Tongue (tissue), 2 donors: ENCODE data around the gene LYPD8. TPM values are rescaled to one million over a fixed set of nuclear protein-coding genes. Genes with fewer than 3 reads are reported as not detected.
"Not testable (repeated sequence)": the region's sequence is repeated elsewhere in the genome, so short reads cannot be mapped to it uniquely, and the experiment has no call there.

ENCODE experiments used
- DNase-seq: peaks from one replicate; pipeline ENCODE4 v3.0.0-alpha.2; 2015
- total RNA-seq: library from RNA; depleted of rRNA; stranded (reverse); fragments of >200 nt; gene quantifications from one replicate; pipeline ENCODE4 v1.2.3, GENCODE V29; 2014

The LYPD8 gene, protein sequence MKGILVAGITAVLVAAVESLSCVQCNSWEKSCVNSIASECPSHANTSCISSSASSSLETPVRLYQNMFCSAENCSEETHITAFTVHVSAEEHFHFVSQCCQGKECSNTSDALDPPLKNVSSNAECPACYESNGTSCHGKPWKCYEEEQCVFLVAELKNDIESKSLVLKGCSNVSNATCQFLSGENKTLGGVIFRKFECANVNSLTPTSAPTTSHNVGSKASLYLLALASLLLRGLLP
- not detected for total RNA-seq

DNA sequence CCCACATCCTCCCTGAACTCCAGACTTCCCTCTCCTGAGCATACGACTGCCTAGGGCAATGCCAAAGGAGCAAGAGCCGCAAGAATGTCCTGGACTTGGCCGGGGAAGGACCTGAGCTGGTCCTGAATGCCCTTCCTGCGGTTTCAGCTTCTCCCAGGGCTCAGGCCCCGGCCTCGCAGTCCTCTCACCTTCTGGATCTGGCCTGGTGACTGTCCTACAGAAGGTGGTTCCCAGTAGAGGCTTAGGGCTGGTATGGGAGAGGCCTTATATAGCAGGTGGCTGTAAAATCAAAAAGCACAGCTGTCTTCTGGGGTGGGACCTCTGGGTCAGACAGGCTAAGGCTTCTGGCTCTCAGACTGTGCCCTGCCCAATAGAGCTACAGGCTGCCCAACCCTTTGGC lies at the start of gene LYPD8:
Gene LYPD8 (minus strand): TSS at position 243 of the 400 bp plus-strand sequence. CDS start 4,678 bp downstream, outside the sequence.
- DNase-seq, result no peak

DNA sequence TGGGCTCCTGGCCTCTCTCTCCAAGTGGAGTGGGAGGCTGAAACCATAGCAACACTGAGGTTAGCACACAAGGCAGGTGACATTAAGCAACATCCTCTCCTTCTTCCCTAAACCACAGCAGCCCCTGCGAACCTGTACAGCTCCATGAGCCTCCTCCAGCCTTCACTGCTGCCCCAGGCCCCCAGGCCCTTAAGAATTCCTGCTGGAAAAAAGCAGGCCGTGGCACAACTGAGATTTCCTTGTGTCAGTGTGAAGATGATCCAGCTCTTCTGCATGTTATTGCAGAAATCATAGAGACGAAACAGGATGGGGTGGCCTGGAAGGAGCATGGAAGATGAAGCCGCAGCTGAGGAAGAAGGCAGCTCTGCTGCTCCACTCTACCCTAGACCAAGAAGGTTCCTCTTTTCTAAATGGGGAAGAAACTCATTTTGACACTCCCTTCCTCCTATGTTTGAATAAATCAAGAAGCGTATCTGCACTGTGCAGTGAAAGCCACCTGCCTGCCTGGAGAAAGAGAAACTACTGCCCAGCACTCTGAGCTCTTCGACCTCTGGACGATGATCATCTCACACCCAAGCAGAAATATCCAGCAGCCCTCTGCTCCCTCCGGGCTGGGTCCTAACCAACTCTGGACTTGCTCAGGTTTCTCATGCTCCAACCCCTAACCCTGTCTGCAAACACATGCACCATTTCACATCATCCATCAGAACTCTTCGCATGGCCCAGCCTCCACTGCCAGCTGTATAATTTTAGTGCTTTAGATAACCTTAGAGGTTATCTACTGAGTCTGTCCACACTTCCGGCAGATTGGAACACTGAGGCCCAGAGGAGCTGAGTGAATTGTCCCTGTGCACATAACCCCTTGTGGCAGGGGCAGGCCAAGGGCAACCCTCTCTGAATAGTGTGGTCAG lies 49.5 kb upstream of the LYPD8 start:
- DNase-seq, result no peak

DNA sequence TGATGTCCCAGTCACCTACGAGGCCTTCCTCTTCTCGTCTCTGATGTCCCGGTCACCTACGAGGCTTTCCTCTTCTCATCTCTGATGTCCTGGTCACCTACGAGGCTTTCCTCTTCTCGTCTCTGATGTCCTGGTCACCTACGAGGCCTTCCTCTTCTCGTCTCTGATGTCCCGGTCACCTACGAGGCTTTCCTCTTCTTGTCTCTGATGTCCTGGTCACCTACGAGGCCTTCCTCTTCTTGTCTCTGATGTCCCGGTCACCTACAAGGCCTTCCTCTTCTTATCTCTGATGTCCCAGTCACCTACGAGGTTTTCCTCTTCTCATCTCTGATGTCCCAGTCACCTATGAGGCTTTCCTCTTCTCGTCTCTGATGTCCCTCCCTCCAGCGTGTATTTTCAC lies 47.9 kb upstream of the LYPD8 start:
- not testable (repeated sequence) for DNase-seq

DNA sequence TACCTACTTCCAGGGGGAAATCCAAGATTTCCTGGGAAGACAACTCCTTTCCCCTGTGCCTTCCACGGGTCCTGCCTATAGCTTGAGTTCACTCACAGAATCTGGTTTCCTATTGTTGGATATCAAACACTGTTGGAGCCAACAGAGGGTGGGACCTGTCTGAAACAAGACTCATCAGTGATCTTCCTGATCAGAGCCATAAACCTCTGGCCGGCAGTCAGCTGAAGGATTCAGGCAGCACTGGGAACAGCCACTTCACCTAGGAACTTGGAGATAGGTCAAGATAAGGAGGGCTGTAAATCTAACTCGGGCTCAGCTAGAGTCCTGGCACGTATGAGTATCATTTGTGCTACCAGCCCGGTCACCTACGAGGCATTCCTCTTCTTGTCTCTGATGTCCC lies 46.9 kb upstream of the LYPD8 start:
- no peak for DNase-seq

DNA sequence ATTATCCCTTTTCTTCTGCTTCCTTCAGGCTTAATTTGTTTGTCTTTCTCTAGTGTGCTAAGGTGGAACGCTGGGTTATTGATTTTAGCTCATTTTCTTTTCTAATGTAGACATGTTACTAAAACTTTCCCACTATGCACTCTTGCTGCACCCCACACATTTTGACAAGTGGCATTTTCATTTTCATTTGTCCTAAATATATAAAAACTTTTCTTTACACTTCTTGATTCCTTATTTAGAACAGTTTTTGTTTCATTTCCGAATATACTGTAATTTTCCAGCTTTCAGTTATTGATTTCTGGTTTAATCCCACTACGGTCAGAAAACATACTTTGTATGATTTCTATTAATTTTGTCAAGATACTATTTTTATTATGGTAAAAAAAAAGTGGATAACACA lies 44.9 kb upstream of the LYPD8 start:
- DNase-seq, result no peak

DNA sequence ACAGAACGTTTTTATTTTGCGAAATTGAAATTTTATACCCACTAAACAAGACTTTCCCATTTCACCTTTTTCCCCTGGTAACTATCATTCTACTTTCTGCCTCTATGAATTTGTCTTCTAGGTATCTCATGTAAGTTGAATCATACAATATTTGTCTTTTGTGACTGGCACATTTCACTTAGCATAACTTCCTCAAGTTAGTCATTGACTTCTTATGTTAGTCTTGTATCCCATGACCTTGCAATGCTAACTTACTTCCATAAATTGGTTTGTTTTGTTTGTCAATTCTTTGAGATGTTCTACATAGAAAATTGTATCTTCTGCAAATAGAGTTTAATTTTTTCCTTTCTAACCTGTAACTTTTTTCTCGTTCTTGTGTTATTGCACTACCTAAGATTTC lies 43.2 kb upstream of the LYPD8 start:
- no peak for DNase-seq

DNA sequence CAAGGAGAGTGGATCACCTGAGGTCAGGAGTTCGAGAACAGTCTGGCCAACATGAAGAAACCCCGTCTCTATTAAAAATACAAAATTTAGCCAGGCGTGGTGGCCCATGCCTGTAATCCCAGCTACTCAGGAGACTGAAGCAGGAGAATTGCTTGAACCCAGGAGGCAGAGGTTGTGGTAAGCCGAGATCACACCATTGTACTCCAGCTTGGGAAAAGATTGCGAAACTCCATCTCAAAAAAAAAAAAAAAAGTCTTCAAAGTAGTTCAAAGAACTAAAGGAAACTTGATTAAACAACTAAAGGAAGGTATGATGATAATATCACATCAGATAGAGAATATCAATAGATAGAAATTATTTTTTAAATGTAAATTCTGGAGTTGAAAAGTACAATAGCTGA lies 39.1 kb upstream of the LYPD8 start:
- not testable (repeated sequence) for DNase-seq

DNA sequence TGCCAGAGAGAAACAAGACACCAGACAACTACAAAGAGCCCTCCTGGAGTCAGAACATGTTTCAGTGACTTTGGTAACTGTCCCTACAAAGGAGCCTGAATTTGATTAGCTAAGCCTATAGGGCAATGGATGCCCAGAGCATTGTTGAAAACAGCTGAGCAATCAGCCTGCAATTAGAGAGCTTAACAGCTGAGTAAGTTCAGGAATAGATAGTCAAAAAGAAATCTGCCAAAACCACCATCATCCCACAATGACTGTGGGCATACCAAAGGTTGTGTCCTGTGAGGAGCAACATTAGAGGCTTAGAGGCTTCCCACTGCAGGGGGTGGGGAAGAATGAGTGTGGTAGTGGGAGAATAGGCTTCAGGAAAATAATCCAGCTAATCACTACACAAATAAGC lies 38.0 kb upstream of the LYPD8 start:
- no peak for DNase-seq

DNA sequence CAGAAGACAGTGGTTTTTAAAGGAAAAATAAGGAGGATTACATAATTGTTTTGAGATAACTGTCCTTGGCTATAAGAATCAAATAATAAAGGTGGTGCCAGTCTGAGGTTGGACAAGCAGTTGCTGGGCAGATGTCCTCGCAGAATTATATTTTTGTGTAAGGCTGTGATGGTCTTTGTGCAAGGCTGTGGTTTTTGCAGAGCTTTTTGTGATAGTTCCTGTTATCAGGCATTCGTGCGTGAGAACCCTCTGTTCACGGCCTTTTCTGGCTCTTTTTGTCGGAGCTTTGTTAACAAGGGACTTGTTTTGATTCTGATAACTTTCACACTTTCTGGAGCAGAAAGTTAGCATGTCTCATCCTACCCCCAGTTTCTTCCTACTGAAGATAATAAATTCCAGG lies 36.8 kb upstream of the LYPD8 start:
- no peak for DNase-seq

DNA sequence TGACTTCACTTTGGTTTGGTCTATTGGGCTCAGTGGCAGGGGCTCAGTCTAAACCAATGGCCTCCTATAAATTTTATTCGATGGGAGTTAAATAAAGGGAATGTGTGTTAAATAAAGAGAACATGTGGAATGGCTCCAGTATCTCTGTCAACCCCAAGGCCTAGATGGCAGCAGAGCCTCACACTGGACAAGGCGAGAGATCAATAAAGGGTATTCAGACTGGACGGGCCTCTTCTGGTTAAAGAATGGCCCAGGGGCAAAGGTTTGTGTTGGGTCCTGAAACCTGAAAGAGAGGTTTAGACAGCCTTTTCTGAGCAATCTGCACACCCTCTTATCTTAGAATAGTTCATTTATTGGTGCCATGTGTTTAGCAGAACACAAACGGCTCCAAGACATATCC lies 35.5 kb upstream of the LYPD8 start:
- DNase-seq, result no peak

DNA sequence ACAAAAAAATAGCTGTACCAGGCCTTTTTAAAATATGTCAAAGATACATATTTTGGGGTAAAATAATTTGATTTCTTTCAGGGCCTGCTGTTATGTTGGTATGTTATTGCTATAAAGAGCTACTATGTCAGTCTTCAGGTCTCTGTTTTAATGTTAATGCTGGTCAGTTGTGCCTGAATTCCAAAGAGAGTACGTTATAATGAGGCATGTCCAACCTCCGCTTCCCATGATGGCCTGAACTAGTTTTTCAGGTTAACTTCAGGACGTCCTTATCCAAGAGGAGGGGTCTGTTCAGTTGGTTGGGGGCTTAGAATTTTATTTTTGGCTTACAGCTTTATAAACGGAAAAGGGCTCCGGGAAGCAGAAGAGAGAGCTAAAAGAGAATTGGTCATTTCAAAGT lies 34.9 kb upstream of the LYPD8 start:
- DNase-seq, result no peak

DNA sequence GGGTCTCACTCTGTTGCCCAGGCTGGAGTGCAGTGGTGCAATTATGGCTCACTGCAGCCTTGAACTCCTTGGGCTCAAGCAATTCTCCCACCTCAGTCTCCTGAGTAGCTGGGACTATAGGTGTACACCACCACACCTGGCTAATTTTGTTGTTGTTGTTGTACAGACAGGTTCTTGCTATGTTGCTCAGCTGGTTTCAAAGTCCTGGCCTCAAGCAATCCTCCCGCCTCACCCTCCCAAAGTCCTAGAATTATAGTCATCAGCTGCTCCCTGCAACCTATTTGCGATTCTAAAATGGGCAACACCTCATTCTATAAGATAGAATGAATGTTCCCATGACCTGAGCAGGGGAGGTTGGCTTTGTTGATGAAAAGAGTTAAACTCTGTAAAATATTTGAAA lies 33.8 kb upstream of the LYPD8 start:
- not testable (repeated sequence) for DNase-seq

DNA sequence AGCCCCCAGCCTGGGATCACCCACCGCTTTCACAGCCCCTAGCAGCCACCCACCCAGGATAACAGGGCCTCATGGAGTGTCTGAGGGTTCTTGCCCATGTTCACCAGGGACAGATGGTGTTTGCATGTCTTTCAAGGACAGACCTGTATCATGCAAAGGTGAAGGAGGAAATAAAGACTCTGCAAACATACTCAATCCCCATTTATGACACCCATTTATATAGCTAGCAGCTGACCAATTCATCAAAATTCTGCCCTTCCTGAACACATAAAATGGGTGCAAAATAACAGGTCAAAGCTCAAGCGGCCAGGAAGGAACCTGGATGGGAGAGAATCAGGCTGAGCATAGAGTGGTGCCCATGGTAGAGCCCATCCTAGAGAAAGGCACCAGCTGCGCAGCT lies 32.8 kb upstream of the LYPD8 start:
- DNase-seq, result no peak

DNA sequence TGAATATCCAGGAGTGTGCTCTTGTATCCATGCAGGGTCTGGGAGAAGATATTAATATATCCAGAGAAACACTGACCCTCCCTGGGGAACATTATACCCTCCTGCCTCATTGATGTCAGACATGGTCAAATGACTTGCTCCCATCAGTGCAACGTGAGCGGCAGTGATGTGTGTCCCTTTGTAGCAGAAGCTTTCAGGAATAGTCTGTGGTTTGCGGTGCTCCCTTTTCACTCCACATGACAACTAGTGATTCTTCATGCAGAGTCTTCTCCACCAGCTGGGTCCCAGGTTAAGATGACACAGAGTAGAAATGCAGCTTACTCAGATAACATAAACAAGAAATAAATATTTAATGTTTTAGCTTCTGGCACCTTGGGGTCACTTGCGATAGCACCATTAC lies 31.9 kb upstream of the LYPD8 start:
- DNase-seq, result no peak

DNA sequence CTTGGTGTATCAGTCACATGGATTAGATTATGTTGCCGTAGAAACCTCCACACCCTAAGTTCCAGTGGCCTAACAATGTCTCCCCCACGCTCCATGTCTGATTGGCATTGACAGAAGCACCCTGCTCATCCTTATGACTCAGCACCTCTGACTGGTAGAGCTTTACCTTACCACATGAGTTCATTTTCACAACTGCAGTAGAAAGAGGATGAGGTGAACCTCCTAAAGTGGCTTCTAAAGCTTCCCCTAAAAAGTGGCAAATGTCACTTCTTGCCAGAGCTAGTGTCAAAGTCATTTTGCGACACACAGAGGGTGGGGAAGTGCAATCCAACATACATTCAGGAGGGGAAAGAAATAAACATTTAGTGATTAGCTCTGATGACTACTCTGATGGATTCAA lies 30.6 kb upstream of the LYPD8 start:
- DNase-seq, result no peak

DNA sequence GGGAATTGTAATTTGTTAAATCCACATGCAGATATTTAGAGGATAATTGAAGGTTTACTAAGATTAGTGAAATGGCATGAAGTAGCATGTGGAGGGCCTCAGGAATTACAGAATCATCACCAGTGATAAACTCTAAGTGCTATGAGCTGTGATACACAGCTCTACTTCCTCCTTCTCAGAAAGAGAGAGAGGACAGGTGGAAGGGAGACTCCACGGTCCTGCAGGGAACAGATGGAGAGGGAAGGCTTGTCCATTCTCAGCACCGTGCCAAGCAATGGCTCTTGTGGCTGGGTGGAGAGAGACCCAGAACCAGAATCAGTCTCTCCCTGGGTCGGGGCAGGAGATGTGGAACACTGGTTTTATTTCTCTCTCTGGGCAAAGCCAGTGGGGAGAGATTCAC lies 27.8 kb upstream of the LYPD8 start:
- DNase-seq, result no peak

DNA sequence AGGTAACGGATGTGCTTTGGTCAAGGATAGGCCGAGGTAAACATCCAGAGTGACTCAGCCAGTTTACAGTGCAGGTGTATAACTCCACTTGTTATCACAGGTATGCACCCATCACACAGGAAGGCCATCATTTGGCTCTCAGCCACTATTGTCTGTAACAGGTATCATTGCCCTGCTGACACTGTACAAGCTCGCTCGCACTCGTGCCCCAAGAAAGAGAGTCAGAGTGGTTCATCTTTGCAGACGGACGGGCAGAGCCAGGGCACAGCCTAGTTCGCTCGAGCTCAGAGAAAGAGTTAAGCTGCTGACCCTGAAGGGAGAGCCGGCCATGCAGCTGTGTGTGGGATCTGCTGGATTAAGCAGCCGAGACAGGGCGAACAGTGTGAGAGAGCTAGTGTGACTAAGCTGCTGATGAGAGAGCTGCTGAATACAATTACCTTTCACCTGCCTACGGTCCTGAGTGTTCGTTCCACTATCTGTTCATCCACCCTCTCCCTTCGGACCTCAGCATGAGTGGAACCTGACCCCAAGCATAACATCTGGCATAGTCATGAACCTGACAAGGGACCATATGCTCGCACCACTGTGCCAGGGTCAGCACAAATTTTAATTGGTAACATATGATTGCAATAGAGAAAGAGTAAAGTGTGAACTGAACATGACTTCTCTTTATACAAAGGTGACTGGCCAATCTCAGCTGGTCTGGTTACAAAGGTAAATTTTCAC lies 27.0 kb upstream of the LYPD8 start:
- DNase-seq, result no peak

DNA sequence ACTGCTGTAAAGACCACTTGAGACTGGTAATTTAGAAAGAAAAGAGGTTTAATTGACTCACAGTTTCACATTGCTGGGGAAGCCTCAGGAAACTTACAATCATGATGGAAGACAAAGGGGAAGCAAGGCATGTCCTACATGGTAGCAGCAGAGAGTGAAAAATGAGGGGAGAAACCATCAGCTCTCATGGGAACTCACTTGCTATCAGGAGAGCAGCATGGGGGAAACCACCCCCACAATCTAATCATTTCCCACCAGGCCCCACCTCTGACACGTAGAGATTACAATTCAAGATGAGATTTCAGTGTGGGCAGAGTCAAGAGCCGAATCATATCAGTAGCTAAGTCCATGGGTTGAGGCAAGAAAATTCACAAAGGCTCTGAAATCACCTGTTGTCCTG lies 23.8 kb upstream of the LYPD8 start:
- no peak for DNase-seq

DNA sequence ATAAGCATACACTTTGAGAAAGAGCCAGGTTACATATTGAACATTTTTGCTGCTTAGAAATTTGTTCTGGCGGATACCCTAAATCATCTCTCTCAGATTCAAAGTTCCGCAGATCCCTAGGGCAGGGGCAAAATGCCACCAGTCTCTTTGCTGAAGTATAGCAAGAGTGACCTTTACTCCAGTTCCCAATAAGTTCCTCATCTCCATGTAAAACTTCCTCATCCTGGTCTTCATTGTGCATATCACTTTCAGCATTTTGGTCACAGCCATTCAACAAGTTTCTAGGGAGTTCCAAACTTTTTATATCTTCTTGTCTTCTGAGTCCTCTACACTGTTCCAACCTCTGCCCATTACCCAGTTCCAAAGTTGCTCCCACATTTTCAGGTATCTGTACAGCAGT lies 23.3 kb upstream of the LYPD8 start:
- DNase-seq, result no peak

DNA sequence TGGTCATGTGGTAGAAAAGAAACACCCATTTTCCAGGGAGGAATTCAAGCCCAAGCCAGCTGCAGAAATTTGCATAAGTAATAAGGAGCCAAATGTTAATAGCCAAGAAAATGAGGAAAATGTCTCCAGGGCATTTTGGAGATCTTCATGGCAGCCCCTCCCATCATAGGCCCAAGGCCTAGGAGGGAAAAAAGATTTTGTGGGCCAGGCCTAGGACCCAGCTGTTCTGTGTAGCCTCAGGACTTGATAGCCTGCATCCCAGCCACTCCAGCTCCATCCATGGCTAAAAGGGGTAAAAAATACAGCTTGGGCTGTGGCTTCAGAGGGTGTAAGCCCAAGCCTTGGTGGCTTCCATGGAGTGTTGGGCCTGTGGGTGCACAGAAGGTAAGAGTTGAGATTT lies 21.4 kb upstream of the LYPD8 start:
- no peak for DNase-seq

DNA sequence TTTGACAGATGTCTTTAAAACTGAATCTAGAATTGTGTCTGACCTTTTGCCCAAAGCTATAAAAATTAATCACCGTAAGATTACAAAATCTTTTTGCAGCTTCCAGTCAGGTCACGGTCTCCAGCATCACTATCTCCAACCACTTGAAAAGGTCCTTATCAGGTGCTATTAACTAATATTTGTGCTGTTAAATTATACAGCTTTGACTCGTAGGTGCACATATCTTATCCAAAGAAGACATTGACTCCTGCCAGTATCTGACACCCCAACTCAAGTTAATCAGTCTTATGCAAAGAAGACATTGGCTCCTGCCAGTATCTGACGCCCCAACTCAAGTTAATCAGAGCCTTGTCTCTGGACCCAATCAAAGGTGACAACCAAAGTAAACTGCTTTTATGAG lies 19.9 kb upstream of the LYPD8 start:
- DNase-seq, result no peak

DNA sequence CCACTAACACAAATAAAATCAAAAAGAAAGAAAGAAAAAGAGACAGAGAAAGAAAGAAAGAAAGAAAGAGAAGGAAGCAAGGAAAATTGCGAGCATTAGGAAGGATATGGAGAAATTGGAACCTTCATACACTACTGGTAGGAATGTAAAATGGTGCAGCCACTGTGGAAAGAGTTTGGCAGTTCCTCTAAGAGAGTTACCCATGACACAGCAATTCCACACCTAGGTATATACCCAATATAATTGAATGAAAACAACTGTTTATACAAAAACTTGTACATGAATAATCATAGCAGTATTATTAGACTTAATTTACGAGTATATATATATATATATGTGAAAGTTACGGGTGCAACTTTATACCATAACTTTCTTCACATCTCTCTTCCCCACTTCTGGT lies 4.1 kb upstream of the LYPD8 start:
- DNase-seq, result no peak

DNA sequence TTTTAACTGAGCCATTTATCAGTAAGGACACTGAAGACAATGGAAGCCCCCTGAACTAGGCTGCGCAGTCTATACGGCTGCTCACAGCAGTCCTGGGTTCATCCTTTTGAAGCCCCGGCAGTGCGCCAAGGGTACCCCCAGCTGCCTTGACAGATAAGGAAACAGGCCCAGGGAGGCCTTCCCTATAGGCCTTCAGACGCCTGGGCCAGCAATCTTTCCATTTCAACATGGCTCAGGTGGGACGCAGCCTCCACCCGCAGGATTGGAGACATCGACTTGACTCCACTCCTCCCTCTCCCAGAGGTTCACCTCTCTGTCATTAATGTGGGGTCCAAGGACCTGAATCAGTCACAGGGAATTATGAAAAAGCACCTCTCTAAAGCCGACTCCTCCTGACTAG lies 2.8 kb upstream of the LYPD8 start:
- no peak for DNase-seq
